GM12874 (cell line): ENCODE data around the gene TUBB1.

Experiments
- TF ChIP-seq, protein P1 (sequence below): IDR thresholded peaks from 2 replicates; pipeline ENCODE4 v1.5.1; 2011; ENCODE audit warnings: low read depth, mild to moderate bottlenecking, control low read depth, low read length, moderate library complexity; ENCODE audit not compliant: insufficient read depth

Gene TUBB1

DNA sequence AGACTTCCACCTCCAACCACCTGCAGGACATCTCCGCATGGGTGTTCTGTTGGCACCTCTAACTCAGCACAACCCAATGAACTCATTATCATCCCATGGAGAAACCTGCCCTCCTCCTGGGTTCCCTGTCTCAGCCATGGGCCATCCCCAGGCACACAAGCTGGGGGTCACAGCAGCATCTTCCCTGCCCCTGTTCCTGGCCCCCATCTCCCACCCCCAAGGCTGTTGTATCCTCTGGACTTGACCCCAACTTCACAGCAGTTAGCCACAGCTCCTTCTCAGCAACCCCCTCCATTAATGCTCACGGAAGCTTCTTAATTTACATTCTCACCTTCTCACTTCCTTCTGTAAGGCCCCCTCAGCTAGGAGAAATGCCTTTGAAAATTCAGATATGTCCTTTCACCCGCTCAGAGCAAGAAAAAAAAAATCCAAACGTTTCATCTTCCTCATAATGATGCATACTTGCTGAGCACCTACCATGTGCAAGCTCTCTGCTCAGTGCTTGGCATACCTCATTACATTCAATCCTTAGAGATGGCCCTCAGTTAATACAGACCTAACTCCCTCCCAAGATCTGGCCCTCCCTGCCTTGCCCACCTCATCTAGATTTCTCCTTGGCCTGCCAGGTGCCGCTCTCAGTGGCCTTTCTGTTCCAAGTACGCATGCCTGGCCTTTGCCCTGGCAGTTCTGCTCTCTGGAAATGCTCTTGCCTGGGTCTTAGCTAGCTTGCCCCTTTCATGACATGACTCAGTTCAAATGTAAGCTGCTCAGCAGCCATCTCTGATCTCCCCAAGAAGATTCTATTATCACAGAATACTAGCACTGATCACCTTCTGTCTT, 40.7 kb upstream of the TUBB1 start:
- TF ChIP-seq, protein P1, sequence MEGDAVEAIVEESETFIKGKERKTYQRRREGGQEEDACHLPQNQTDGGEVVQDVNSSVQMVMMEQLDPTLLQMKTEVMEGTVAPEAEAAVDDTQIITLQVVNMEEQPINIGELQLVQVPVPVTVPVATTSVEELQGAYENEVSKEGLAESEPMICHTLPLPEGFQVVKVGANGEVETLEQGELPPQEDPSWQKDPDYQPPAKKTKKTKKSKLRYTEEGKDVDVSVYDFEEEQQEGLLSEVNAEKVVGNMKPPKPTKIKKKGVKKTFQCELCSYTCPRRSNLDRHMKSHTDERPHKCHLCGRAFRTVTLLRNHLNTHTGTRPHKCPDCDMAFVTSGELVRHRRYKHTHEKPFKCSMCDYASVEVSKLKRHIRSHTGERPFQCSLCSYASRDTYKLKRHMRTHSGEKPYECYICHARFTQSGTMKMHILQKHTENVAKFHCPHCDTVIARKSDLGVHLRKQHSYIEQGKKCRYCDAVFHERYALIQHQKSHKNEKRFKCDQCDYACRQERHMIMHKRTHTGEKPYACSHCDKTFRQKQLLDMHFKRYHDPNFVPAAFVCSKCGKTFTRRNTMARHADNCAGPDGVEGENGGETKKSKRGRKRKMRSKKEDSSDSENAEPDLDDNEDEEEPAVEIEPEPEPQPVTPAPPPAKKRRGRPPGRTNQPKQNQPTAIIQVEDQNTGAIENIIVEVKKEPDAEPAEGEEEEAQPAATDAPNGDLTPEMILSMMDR: no peak

DNA sequence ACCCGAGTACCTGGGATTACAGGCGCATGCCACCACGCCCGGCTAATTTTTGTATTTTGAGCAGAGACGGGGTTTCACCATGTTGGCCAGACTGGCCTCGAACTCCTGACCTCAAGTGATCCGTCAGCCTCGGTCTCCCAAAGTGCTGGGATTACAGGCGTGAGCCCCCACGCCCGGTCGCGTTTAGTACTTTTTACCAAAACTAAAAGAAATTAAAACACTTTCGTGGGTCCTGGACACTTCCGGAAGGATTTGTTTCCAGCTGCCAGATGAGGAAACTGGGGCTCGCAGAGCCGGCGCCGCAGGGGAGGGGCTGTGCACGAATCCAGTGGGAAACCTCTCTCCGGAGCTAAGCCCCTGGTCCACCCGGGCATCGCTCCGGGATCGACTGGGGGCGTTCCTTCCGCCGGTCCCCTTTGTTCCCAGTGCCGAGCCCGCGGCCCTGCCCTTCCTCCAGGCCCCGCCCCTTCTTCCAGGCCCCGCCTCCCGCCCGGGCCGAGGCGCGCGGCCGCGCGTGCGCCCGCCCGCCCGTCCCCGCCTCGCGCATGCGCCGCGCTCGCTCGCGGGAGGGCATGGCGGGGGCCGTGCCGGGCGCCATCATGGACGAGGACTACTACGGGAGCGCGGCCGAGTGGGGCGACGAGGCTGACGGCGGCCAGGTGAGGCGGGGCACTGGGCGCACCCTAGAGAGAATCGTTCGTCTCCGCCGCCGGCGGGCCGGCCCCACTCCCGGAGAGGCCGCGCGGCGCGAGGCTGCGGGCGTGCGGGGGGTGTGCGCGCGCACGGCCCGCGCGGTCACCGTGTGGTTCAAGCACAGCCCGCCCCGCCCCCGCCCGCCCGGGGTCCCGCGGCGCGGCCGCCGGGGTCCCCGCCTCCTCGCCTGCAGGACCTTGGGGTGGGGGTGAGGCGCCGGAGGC, 38.3 kb upstream of the TUBB1 start, which contains the start of gene NELFCD:
TSS of gene NELFCD (plus strand) at position 546 of the 917 bp plus-strand sequence. CDS start at position 600, 54 bp downstream.
- TF ChIP-seq, protein P1: no peak

DNA sequence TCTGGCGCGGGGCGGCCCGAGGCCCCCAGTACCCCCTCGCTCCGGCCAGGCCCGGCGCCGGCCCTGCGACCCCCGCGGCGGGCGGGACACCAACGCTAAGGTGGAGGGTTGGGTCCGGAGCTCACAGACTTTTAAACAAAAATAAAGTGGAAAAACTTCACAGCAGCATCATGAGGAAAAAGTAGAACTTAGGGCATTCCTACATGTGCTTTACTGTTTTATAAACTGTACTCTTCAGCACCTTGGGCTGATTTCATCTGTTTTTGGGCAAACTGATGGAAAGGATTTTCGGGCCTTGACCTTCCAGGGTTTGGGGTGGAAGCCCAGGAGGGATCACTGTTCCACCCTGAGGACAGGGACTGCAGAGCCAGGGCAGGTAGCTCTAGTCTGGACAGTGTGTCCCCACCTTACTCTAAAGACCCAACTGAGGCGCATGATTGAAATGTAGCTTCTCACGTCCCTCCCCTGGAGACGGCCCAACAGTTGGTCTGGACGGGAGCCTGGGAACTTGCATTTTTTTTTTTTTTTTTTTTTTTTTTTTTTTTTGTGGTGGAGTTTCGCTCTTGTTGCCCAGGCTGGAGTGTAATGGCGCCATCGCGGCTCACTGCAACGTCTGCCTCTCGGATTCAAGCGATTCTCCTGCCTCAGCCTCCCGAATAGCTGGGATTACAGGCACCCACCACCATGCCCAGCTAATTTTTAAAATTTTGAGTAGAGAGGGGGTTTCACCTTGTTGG, 37.4 kb upstream of the TUBB1 start:
- TF ChIP-seq, protein P1: no peak

DNA sequence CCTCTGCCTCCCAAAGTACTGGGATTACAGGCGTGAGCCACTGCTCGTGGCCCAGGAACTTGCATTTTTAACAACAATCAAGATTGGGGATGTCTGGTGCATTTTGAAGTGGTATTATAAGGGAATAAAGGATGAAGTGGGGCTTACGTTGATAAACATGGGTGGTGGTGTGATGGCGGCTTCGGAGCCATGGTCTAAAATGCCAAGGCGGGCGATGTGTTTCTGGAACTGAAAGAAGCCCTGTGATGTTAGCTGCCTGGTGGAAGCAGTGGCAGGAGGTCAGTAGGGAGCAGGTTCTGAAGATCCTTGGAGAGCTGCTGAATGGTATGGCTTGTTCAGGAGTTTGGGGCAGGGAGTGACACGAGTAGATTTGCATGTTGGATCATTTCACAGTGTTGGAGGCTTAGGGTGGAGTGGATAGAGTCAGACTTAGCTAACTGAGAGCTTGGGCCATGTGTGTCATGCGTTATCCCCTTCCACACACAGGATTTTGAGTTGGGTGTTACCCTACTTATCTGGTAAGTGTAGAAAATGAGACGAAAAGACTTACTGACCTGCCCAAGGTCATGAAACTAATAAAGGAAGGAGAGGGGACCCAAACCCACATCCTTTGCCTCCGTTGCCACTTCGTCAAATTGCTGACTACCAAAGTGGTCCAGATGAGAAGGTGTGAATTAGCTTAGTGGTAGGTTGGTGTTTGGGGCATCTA, 36.7 kb upstream of the TUBB1 start:
- TF ChIP-seq, protein P1: no peak

DNA sequence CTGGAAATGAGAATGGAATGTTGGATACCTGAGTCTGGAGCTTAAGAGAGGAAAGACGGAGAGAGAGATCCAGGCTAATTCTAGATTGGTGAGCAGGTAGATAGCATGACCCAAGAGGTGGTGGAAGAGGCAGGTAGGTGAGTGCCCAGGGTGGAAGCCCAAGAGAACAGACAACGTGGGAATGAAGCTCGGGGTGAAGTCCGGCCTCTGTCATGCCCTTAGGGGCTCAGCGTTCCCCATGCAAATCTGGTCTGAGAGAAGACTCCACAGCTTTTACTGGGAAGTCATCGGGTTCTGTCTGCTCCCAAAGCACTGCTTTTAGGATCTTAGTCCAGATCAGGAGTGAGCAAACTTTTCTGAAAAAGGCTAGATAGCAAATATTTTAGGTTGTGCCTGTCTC, 34.5 kb upstream of the TUBB1 start:
- TF ChIP-seq, protein P1: no peak

DNA sequence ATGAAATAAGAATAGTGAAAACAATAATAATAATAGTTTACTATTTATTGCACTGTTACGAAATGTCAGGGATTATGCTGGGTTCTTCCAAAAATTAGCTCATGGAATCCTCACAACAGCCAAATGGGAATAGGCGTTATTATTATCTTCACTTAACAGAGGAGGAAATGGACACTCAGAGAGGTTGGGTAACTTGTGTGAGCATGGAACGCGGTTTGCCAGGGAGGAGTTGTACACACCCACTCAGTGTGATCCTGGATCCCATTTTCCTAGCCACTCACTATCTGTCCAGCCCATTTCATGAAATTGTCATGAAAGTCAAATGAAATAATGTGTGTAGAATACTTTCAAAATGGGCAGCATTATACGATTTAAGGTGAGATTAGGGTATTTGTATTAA, 33.6 kb upstream of the TUBB1 start:
- TF ChIP-seq, protein P1: no peak
